Measurements from ENCODE around the gene VAV3.
"Not testable (repeated sequence)": the region's sequence is repeated elsewhere in the genome, so short reads cannot be mapped to it uniquely, and the experiment has no call there.

VAV3 gene

GRCh38 chr1:107935396-107936064, 29.4 kb downstream of the VAV3 start:
- no peak for DNase-seq

GRCh38 chr1:107934578-107934977, 30.4 kb downstream of the VAV3 start:
- DNase-seq, result no peak

- no peak for DNase-seq
Observed at GRCh38 chr1:107933736-107934135, 31.2 kb downstream of the VAV3 start.

- DNase-seq, result no peak
Observed at GRCh38 chr1:107930292-107930691, 34.7 kb downstream of the VAV3 start.

GRCh38 chr1:107927820-107928219, 37.2 kb downstream of the VAV3 start:
- no peak for DNase-seq

GRCh38 chr1:107926436-107927080, 38.4 kb downstream of the VAV3 start:
- DNase-seq, result no peak

- no peak for DNase-seq
Observed at GRCh38 chr1:107925565-107925964, 39.4 kb downstream of the VAV3 start.

- no peak for DNase-seq
Observed at GRCh38 chr1:107920999-107921398, 44.0 kb downstream of the VAV3 start.

GRCh38 chr1:107920561-107920960, 44.4 kb downstream of the VAV3 start:
- DNase-seq, result no peak

- DNase-seq, result no peak
Observed at GRCh38 chr1:107919953-107920352, 45.0 kb downstream of the VAV3 start.

- no peak for DNase-seq
Observed at GRCh38 chr1:107914119-107914765, 50.7 kb downstream of the VAV3 start.

GRCh38 chr1:107912656-107913055, 52.3 kb downstream of the VAV3 start:
- no peak for DNase-seq

GRCh38 chr1:107900090-107900945, 64.7 kb downstream of the VAV3 start:
- DNase-seq, result no peak

GRCh38 chr1:107899655-107900054, 65.3 kb downstream of the VAV3 start:
- no peak for DNase-seq

- DNase-seq, result no peak
Observed at GRCh38 chr1:107897438-107898345, 67.3 kb downstream of the VAV3 start.

GRCh38 chr1:107896936-107897335, 68.0 kb downstream of the VAV3 start:
- no peak for DNase-seq

- DNase-seq, result no peak
Observed at GRCh38 chr1:107896401-107896800, 68.6 kb downstream of the VAV3 start.

- DNase-seq, result no peak
Observed at GRCh38 chr1:107895403-107896191, 69.4 kb downstream of the VAV3 start.

GRCh38 chr1:107894605-107895004, 70.4 kb downstream of the VAV3 start:
- no peak for DNase-seq

- not testable (repeated sequence) for DNase-seq
Observed at GRCh38 chr1:107893350-107893749, 71.6 kb downstream of the VAV3 start.

GRCh38 chr1:107889524-107889923, 75.5 kb downstream of the VAV3 start:
- no peak for DNase-seq

Measured in NCI-H1417 treated with DMSO at 0.1 percent for 48 hours (cell line).